Neural progenitor cell (in vitro differentiated cells): ENCODE data around the gene SLC17A9.

Experiments used
- EZH2 ChIP-seq: fragments of 200-600 bp; sonication (generic); IDR thresholded peaks from 2 replicates; pipeline ENCODE4 v1.6.1; 2017; ENCODE audit warnings: antibody characterized with exemption, mild to moderate bottlenecking, moderate library complexity
- EZH2phosphoT487 ChIP-seq: fragments of 200-600 bp; sonication (generic); IDR thresholded peaks from 2 replicates; pipeline ENCODE4 v1.6.1; 2017; ENCODE audit warnings: antibody characterized with exemption
- TF ChIP-seq, protein P1 (sequence below): fragments of 200-600 bp; sonication (generic); IDR thresholded peaks from 2 replicates; pipeline ENCODE4 v1.5.1; 2017; ENCODE audit warnings: antibody characterized with exemption, mild to moderate bottlenecking

DNA sequence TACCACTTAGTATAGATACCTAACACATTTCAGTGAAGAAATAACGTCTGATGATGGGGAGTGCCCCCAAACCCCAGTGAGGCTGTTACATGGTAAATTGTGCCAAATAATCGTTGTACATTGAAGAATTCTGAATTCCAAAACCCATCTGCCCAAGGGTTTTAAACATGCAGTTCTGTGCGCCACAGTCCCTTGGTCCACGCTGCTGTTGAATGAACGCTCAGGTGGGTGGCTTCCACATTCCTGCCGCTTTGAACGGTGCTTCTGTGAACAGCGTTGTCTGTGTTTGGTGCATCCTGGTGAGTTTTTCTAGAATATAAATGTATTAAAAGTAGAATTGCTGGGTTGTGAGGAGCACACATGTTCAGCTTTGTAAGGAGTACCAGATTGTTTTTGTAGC is 11.6 kb upstream of the SLC17A9 start:
- TF ChIP-seq, protein P1, sequence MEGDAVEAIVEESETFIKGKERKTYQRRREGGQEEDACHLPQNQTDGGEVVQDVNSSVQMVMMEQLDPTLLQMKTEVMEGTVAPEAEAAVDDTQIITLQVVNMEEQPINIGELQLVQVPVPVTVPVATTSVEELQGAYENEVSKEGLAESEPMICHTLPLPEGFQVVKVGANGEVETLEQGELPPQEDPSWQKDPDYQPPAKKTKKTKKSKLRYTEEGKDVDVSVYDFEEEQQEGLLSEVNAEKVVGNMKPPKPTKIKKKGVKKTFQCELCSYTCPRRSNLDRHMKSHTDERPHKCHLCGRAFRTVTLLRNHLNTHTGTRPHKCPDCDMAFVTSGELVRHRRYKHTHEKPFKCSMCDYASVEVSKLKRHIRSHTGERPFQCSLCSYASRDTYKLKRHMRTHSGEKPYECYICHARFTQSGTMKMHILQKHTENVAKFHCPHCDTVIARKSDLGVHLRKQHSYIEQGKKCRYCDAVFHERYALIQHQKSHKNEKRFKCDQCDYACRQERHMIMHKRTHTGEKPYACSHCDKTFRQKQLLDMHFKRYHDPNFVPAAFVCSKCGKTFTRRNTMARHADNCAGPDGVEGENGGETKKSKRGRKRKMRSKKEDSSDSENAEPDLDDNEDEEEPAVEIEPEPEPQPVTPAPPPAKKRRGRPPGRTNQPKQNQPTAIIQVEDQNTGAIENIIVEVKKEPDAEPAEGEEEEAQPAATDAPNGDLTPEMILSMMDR = no peak
- no peak for TF ChIP-seq EZH2
- no peak for TF ChIP-seq EZH2phosphoT487
